H1 (cell line): Measurements from ENCODE around the gene TP73. TPM values are rescaled to one million over a fixed set of nuclear protein-coding genes. Genes with fewer than 3 reads are reported as not detected.

Experiments
- CTCF ChIA-PET: fragments of 300-600 bp; sonication (Branson Sonifier 250); formaldehyde crosslinking; loops from one replicate; lab custom pipeline; 2021; ENCODE audit not compliant: partially characterized antibody; lab: Charles Lee
- POLR2A ChIA-PET: fragments of 300-600 bp; sonication (Branson Sonifier 250); formaldehyde crosslinking; loops from one replicate; lab custom pipeline; 2021; ENCODE audit warnings: inconsistent platforms; ENCODE audit not compliant: partially characterized antibody; lab: Charles Lee
- DNase-seq, 2 experiments: peaks; one replicate each; pipeline versions ENCODE4 v3.0.0 to v3.0.0-alpha.2; 2010 to 2022; ENCODE audit warnings: low spot score in 2 of 2, low read depth in 1 of 2, mixed read lengths in 1 of 2
- FAIRE-seq: peaks from 2 replicates; lab custom pipeline; 2011; peaks lifted over from hg19 to GRCh38; lab: Jason Lieb, UNC
- H2AFZ ChIP-seq: 2 replicates; pipeline ENCODE4 v1.8.1; 2012; ENCODE audit warnings: low read length, inconsistent platforms
- H2AK5ac ChIP-seq: 2 replicates; pipeline ENCODE4 v1.6.1; 2013; ENCODE audit warnings: low read depth, low read length
- H2BK120ac ChIP-seq: replicated peaks from 2 replicates; pipeline ENCODE3; 2013; ENCODE audit warnings: low read depth, low read length, inconsistent platforms
- H2BK12ac ChIP-seq: 2 replicates; pipeline ENCODE4 v1.6.1; 2013; ENCODE audit warnings: low read depth, low read length
- H2BK15ac ChIP-seq: 2 replicates; pipeline ENCODE4 v1.6.1; 2013; ENCODE audit warnings: low read length
- H2BK20ac ChIP-seq: 2 replicates; pipeline ENCODE4 v1.6.1; 2013; ENCODE audit warnings: low read length
- H2BK5ac ChIP-seq: 2 replicates; pipeline ENCODE4 v1.6.1; 2013; ENCODE audit warnings: low read depth, low read length
- H3K14ac ChIP-seq: 2 replicates; pipeline ENCODE4 v1.6.1; 2013; ENCODE audit warnings: inconsistent platforms; ENCODE audit not compliant: insufficient read length
- H3K18ac ChIP-seq: 2 replicates; pipeline ENCODE4 v1.6.1; 2013; ENCODE audit warnings: low read length; ENCODE audit errors: extremely low read depth
- H3K23ac ChIP-seq: 2 replicates; pipeline ENCODE4 v1.6.1; 2013; ENCODE audit warnings: inconsistent platforms; ENCODE audit not compliant: insufficient read length
- H3K23me2 ChIP-seq: 2 replicates; pipeline ENCODE4 v1.6.1; 2013; ENCODE audit warnings: low read depth, low read length
- H3K27ac ChIP-seq: 2 replicates; pipeline ENCODE4 v1.6.1; 2011; ENCODE audit warnings: low read depth, low read length, inconsistent platforms
- H3K27me3 ChIP-seq, 4 experiments: replicated peaks in 1 of 4; 1 replicate in 1 of 4; 2 replicates in 3 of 4; pipeline versions ENCODE4 v1.6.1 to v1.8.1; 2011 to 2013; ENCODE audit warnings: low read length in 3 of 4, mild to moderate bottlenecking in 3 of 4, inconsistent platforms in 2 of 4, mixed read lengths in 2 of 4, moderate library complexity in 1 of 4; ENCODE audit not compliant: control insufficient read depth in 3 of 4, insufficient read depth in 3 of 4; ENCODE audit errors: extremely low read depth in 1 of 4
- H3K36me3 ChIP-seq, 4 experiments: 2 replicates each; pipeline versions ENCODE4 v1.6.1 to v1.8.1; 2011 to 2013; ENCODE audit warnings: mild to moderate bottlenecking in 4 of 4, low read length in 3 of 4, moderate library complexity in 2 of 4, control low read depth in 1 of 4, inconsistent platforms in 1 of 4; ENCODE audit not compliant: insufficient read depth in 4 of 4, control insufficient read depth in 2 of 4
- H3K4ac ChIP-seq: replicated peaks from 2 replicates; pipeline ENCODE3; 2013; ENCODE audit warnings: low read length, low read depth, mixed read lengths, inconsistent platforms; ENCODE audit not compliant: insufficient read length
- H3K4me1 ChIP-seq, 4 experiments: replicated peaks in 1 of 4; 1 replicate in 1 of 4; 2 replicates in 3 of 4; pipeline versions ENCODE4 v1.6.1 to v1.8.1; 2011 to 2013; ENCODE audit warnings: low read length in 3 of 4, inconsistent platforms in 2 of 4, mixed read lengths in 1 of 4; ENCODE audit not compliant: insufficient read depth in 4 of 4, control insufficient read depth in 3 of 4
- H3K4me2 ChIP-seq, 2 experiments: 2 replicates each; pipeline versions ENCODE4 v1.6.1 to v1.8.1; 2011 to 2013; ENCODE audit warnings: low read depth in 2 of 2, low read length in 2 of 2, control low read depth in 1 of 2, inconsistent platforms in 1 of 2, mild to moderate bottlenecking in 1 of 2; ENCODE audit not compliant: insufficient read depth in 1 of 2
- H3K4me3 ChIP-seq, 4 experiments: fragments of 200-600, 300-600 bp in 1 of 4; sonication (generic), shearing (Covaris generic), sonication (Bioruptor Twin) in 1 of 4; 2 replicates each; pipeline versions ENCODE4 v1.5.1 to v1.8.1; 2011 to 2016; ENCODE audit warnings: low read length in 4 of 4, low read depth in 3 of 4, control low read depth in 2 of 4, inconsistent platforms in 2 of 4, mild to moderate bottlenecking in 2 of 4, mixed read lengths in 1 of 4, moderate library complexity in 1 of 4; ENCODE audit not compliant: insufficient read depth in 2 of 4; ENCODE audit errors: extremely low read depth in 1 of 4
- H3K56ac ChIP-seq: replicated peaks from 2 replicates; pipeline ENCODE3; 2013; ENCODE audit warnings: low read depth, mild to moderate bottlenecking, mixed read lengths, low read length, inconsistent platforms; ENCODE audit not compliant: insufficient read length
- H3K79me1 ChIP-seq: 2 replicates; pipeline ENCODE4 v1.6.1; 2013; ENCODE audit warnings: low read depth, low read length, control low read depth
- H3K79me2 ChIP-seq, 2 experiments: 2 replicates each; pipeline versions ENCODE4 v1.6.1 to v1.8.1; 2012 to 2013; ENCODE audit warnings: low read length in 2 of 2, mild to moderate bottlenecking in 2 of 2, inconsistent platforms in 1 of 2; ENCODE audit not compliant: insufficient read depth in 2 of 2, control insufficient read depth in 1 of 2
- H3K9ac ChIP-seq, 4 experiments: replicated peaks in 1 of 4; 1 replicate in 1 of 4; 2 replicates in 3 of 4; pipeline versions ENCODE4 v1.6.1 to v1.8.1; 2011 to 2013; ENCODE audit warnings: low read depth in 3 of 4, low read length in 3 of 4, control low read depth in 2 of 4, mild to moderate bottlenecking in 2 of 4, moderate library complexity in 2 of 4, inconsistent platforms in 1 of 4; ENCODE audit errors: extremely low read depth in 1 of 4
- H3K9me3 ChIP-seq, 2 experiments: 2 replicates each; pipeline versions ENCODE4 v1.6.1 to v1.8.1; 2012 to 2013; ENCODE audit warnings: mild to moderate bottlenecking in 2 of 2, moderate library complexity in 2 of 2, control low read depth in 1 of 2, inconsistent platforms in 1 of 2, low read depth in 1 of 2, low read length in 1 of 2, mixed read lengths in 1 of 2; ENCODE audit not compliant: insufficient read depth in 2 of 2
- H4K20me1 ChIP-seq, 2 experiments: replicated peaks in 1 of 2; 2 replicates each; pipeline versions ENCODE3 to v1.8.1; 2011 to 2013; ENCODE audit warnings: inconsistent platforms in 2 of 2, low read length in 2 of 2, mild to moderate bottlenecking in 1 of 2; ENCODE audit not compliant: insufficient read depth in 2 of 2, control insufficient read depth in 1 of 2
- H4K5ac ChIP-seq: 2 replicates; pipeline ENCODE4 v1.6.1; 2013; ENCODE audit warnings: low read length, low read depth, mixed read lengths, inconsistent platforms; ENCODE audit not compliant: insufficient read length
- H4K8ac ChIP-seq: 2 replicates; pipeline ENCODE4 v1.8.0; 2013; ENCODE audit warnings: mild to moderate bottlenecking, moderate library complexity, low read length, inconsistent platforms; ENCODE audit not compliant: insufficient read depth; ENCODE audit errors: extremely low read depth
- H4K91ac ChIP-seq: replicated peaks from 2 replicates; pipeline ENCODE3; 2013; ENCODE audit warnings: low read length, mixed read lengths, inconsistent platforms; ENCODE audit not compliant: insufficient read length
- BRCA1 ChIP-seq: IDR thresholded peaks from 2 replicates; pipeline ENCODE4 v1.6.1; 2012; ENCODE audit warnings: low read depth, low read length, improper control_type of control experiment
- CBX5 ChIP-seq: fragments of 300-800, 300-1000 bp; sonication (generic); IDR thresholded peaks from 2 replicates; pipeline ENCODE4 v1.7.1; 2016; ENCODE audit warnings: antibody characterized with exemption, low read length, low read depth
- CHD1 ChIP-seq: IDR thresholded peaks from 2 replicates; pipeline ENCODE4 v1.6.1; 2012; ENCODE audit warnings: low read depth, low read length, improper control_type of control experiment
- GABPA ChIP-seq: IDR thresholded peaks from 2 replicates; pipeline ENCODE4 v1.6.1; 2011; ENCODE audit warnings: mild to moderate bottlenecking, low read length, moderate library complexity, borderline replicate concordance; ENCODE audit not compliant: insufficient read depth
- KDM4A ChIP-seq: IDR thresholded peaks from one replicate; pipeline ENCODE4 v1.7.1; 2012; ENCODE audit warnings: low read depth, mild to moderate bottlenecking, moderate library complexity, low read length, inconsistent platforms; ENCODE audit not compliant: severe bottlenecking
- KDM5A ChIP-seq: fragments of 200-600 bp; IDR thresholded peaks from 2 replicates; pipeline ENCODE4 v1.7.1; 2012; ENCODE audit warnings: mild to moderate bottlenecking, low read length, inconsistent platforms, mixed read lengths
- RBBP5 ChIP-seq: IDR thresholded peaks from 2 replicates; pipeline ENCODE4 v1.7.1; 2012; ENCODE audit warnings: low read depth, mild to moderate bottlenecking, inconsistent platforms, low read length, moderate library complexity, borderline replicate concordance
- RFX5 ChIP-seq: IDR thresholded peaks from 2 replicates; pipeline ENCODE4 v1.6.1; 2011; ENCODE audit warnings: low read depth, low read length, improper control_type of control experiment, borderline replicate concordance
- SP4 ChIP-seq: IDR thresholded peaks from 2 replicates; pipeline ENCODE4 v1.6.1; 2012; ENCODE audit warnings: low read length, inconsistent platforms
- SRF ChIP-seq: IDR thresholded peaks from 2 replicates; pipeline ENCODE4 v1.6.1; 2011; ENCODE audit warnings: mild to moderate bottlenecking, low read depth, low read length, moderate library complexity
- TBP ChIP-seq: IDR thresholded peaks from 2 replicates; pipeline ENCODE4 v1.6.1; 2011; ENCODE audit warnings: low read depth, low read length, improper control_type of control experiment
- TEAD4 ChIP-seq: IDR thresholded peaks from 2 replicates; pipeline ENCODE4 v1.6.1; 2012; ENCODE audit warnings: low read depth, low read length, inconsistent platforms, mixed read lengths
- USF2 ChIP-seq: IDR thresholded peaks from 2 replicates; pipeline ENCODE4 v1.6.1; 2011; ENCODE audit warnings: low read length, improper control_type of control experiment
- YY1 ChIP-seq: IDR thresholded peaks from 2 replicates; pipeline ENCODE4 v1.6.1; 2011; ENCODE audit warnings: low read depth, mild to moderate bottlenecking, low read length
- WGBS, 2 experiments: shearing (Covaris generic) in 1 of 2; methylation state at CpG; one replicate each; pipeline versions ENCODE4 v1.1.6 to v1.1.7; 2013 to 2015; ENCODE audit warnings: low lambda C conversion rate in 2 of 2, mixed read lengths in 2 of 2, inconsistent platforms in 1 of 2, low coverage in 1 of 2, missing lambda C conversion rate in 1 of 2; ENCODE audit not compliant: insufficient replicate concordance in 2 of 2, insufficient coverage in 1 of 2, insufficient read length in 1 of 2; ENCODE audit errors: extremely low coverage in 1 of 2, missing lambda C conversion rate in 1 of 2; 5-methylcytosine and 5-hydroxymethylcytosine counted together
- polyA plus RNA-seq, 7 experiments: library from polyadenylated mRNA; depleted of rRNA in 3 of 7; stranded (reverse) in 5 of 7; unstranded in 2 of 7; fragments of >200 nt in 5 of 7; fragments of 200-250 nt in 2 of 7; gene quantifications; 1 replicate in 5 of 7; 2 replicates in 1 of 7; 4 replicates in 1 of 7; pipeline versions ENCODE4 v1.2.1 to v1.2.3, GENCODE V29; 2011 to 2013; ENCODE audit warnings: missing spikeins in 2 of 7, mixed read lengths in 2 of 7
- total RNA-seq: library from RNA; stranded (reverse); fragmentation: NEBNext Ultra II Directional; extraction: Animal tissue kit (Norgen Biotek cat#: 25700); gene quantifications from 2 replicates; pipeline ENCODE4 v1.2.1, GENCODE V29; 2021

Gene TP73
- total and polyA plus RNA-seq, 2 of the 8 experiments (the other 6 are each of a cell fraction or from before 2014, with no cell fraction given) = 2.6 to 3.1 TPM

- FAIRE-seq (no peak), DNase-seq (no peak)
- CTCF ChIA-PET = interaction anchor here (0.6 kb wide), 1 partner anchor 85 kb away, joined by 3 read pairs; no protein-coding TSS in a partner anchor
- no peak overlapping the region for H3K56ac ChIP-seq
- no peaks in the 10 kb centered on the region; a peak in 2 of 7 replicates for H3K27me3 ChIP-seq
- no peak overlapping the region for H3K18ac ChIP-seq
- no peak overlapping the region for H2AK5ac ChIP-seq
- POLR2A ChIA-PET = interaction anchor here (1.0 to 2.0 kb wide), 4 partner anchors 10 to 32 kb away, joined by 3 to 7 read pairs (median 6); no protein-coding TSS in a partner anchor
- no peak overlapping the region for H4K8ac ChIP-seq
- H3K4me3 ChIP-seq = no peak overlapping the region
- no peak overlapping the region for H4K91ac ChIP-seq
- no peak overlapping the region for H3K23ac ChIP-seq
- H3K9ac ChIP-seq = no peak overlapping the region
- 94% methylated on average over 13 of the region's 13 CpGs; no CpG with 5 or more reads in 1 of the 2 experiments for WGBS, 2 experiments
- H4K5ac ChIP-seq = no peak overlapping the region
- H3K23me2 ChIP-seq = no peaks in the 10 kb centered on the region; the same call in 1 of the 2 replicates
- H2BK12ac ChIP-seq = no peak overlapping the region
- no peak overlapping the region for H3K14ac ChIP-seq
- H2BK5ac ChIP-seq = no peak overlapping the region
- peaks cover 10 to 42% (median 34%) of the 10 kb centered on the region in 4 experiments; a peak in 7 of 8 replicates for H3K36me3 ChIP-seq
- no peaks in the 10 kb centered on the region; the same call in 1 of the 2 replicates for H3K79me1 ChIP-seq
- no peak overlapping the region for H2BK20ac ChIP-seq
- no peak overlapping the region for H3K4me2 ChIP-seq
- no peak overlapping the region for H2BK15ac ChIP-seq
- no peak overlapping the region for H2AFZ ChIP-seq
- no peaks in the 10 kb centered on the region for H3K79me2 ChIP-seq
- no peak overlapping the region for H2BK120ac ChIP-seq
- H3K4ac ChIP-seq = no peak overlapping the region
- no peak overlapping the region for H3K27ac ChIP-seq
- H3K9me3 ChIP-seq = no peaks in the 10 kb centered on the region
- peaks cover 0 to 19% (median 13%) of the 10 kb centered on the region in 4 experiments; a peak in 5 of 7 replicates for H3K4me1 ChIP-seq
- H4K20me1 ChIP-seq = peaks cover 0 to 12% of the 10 kb centered on the region in 2 experiments
- TF ChIP-seq TBP (no peak), YY1 (no peak), SP4 (no peak), GABPA (no peak), CBX5 (no peak), RFX5 (no peak), TEAD4 (no peak), KDM5A (no peak), USF2 (no peak), CHD1 (no peak), KDM4A (no peak), SRF (no peak), RBBP5 (no peak), BRCA1 (no peak)
These were observed 83.8 kb downstream of the TP73 start for GRCh38 chr1:3736131-3736561.
